Mesendoderm (in vitro differentiated cells): ENCODE measurements around the gene CEP68.

Experiments used
- DNase-seq: peaks from one replicate; pipeline ENCODE4 v3.0.0; 2013
- H2AK5ac ChIP-seq: 2 replicates; pipeline ENCODE4 v1.6.1; 2013; ENCODE audit warnings: low read length, inconsistent platforms
- H2BK120ac ChIP-seq: 2 replicates; pipeline ENCODE4 v1.6.1; 2013; ENCODE audit warnings: low read depth, mild to moderate bottlenecking, low read length, moderate library complexity, mixed read lengths
- H2BK15ac ChIP-seq: replicated peaks from 2 replicates; pipeline ENCODE4 v1.6.1; 2013; ENCODE audit warnings: low read depth, mild to moderate bottlenecking, moderate library complexity
- H2BK5ac ChIP-seq: 2 replicates; pipeline ENCODE4 v1.6.1; 2013; ENCODE audit warnings: low read length, inconsistent platforms
- H3K18ac ChIP-seq: 2 replicates; pipeline ENCODE4 v1.6.1; 2013; ENCODE audit warnings: mild to moderate bottlenecking, low read length, mixed read lengths
- H3K23ac ChIP-seq: one replicate; pipeline ENCODE4 v1.6.1; 2013; ENCODE audit warnings: low read length
- H3K27ac ChIP-seq: 2 replicates; pipeline ENCODE4 v1.5.1; 2013; ENCODE audit warnings: low read depth, mild to moderate bottlenecking, inconsistent platforms, low read length, moderate library complexity
- H3K27me3 ChIP-seq: 2 replicates; pipeline ENCODE4 v1.6.1; 2013; ENCODE audit warnings: low read length, control low read depth, mild to moderate bottlenecking, inconsistent platforms; ENCODE audit not compliant: insufficient read depth, poor library complexity
- H3K36me3 ChIP-seq: 2 replicates; pipeline ENCODE4 v1.6.1; 2013; ENCODE audit warnings: low read length, inconsistent platforms; ENCODE audit not compliant: control insufficient read depth, insufficient read depth
- H3K4ac ChIP-seq: one replicate; pipeline ENCODE4 v1.6.1; 2013; ENCODE audit warnings: low read depth, mild to moderate bottlenecking, low read length, moderate library complexity
- H3K4me1 ChIP-seq: 2 replicates; pipeline ENCODE4 v1.6.1; 2013; ENCODE audit warnings: low read depth, low read length, inconsistent platforms; ENCODE audit not compliant: control insufficient read depth
- H3K4me2 ChIP-seq: 2 replicates; pipeline ENCODE4 v1.6.1; 2013; ENCODE audit warnings: low read length
- H3K4me3 ChIP-seq: 2 replicates; pipeline ENCODE4 v1.5.1; 2013; ENCODE audit warnings: mild to moderate bottlenecking, low read length
- H3K56ac ChIP-seq: one replicate; pipeline ENCODE4 v1.6.1; 2013; ENCODE audit warnings: low read length
- H3K79me1 ChIP-seq: 2 replicates; pipeline ENCODE4 v1.6.1; 2013; ENCODE audit warnings: low read length, inconsistent platforms
- H3K79me2 ChIP-seq: 2 replicates; pipeline ENCODE4 v1.6.1; 2013; ENCODE audit warnings: mild to moderate bottlenecking, low read length; ENCODE audit not compliant: control insufficient read depth, insufficient read depth
- H3K9ac ChIP-seq: 2 replicates; pipeline ENCODE4 v1.6.1; 2013; ENCODE audit warnings: low read length, inconsistent platforms
- H4K5ac ChIP-seq: one replicate; pipeline ENCODE4 v1.6.1; 2013; ENCODE audit warnings: low read length
- H4K8ac ChIP-seq: one replicate; pipeline ENCODE4 v1.6.1; 2013; ENCODE audit warnings: low read depth, mild to moderate bottlenecking, control low read depth, low read length, moderate library complexity
- WGBS: extraction: QIAGEN DNeasy Blood & Tissue Kit; methylation state at CpG from one replicate; pipeline ENCODE4 v1.1.7; 2013; ENCODE audit warnings: low lambda C conversion rate, missing lambda C conversion rate; ENCODE audit not compliant: insufficient coverage; ENCODE audit errors: extremely low coverage; 5-methylcytosine and 5-hydroxymethylcytosine counted together

CEP68 gene

GRCh38 chr2:65103013-65103715 lies 46.9 kb downstream of the CEP68 start:
- H3K4me3 ChIP-seq: no peak overlapping the region
- H3K79me2 ChIP-seq: peaks cover 13% of the 10 kb centered on the region
- H3K18ac ChIP-seq: no peak overlapping the region
- no CpG with 5 or more reads among the region's 6 CpGs for WGBS
- H4K8ac ChIP-seq: no peak overlapping the region
- no peak for DNase-seq
- H3K4me1 ChIP-seq: no peaks in the 10 kb centered on the region
- H4K5ac ChIP-seq: no peak overlapping the region
- no peak overlapping the region for H3K9ac ChIP-seq
- no peak overlapping the region for H3K56ac ChIP-seq
- no peaks in the 10 kb centered on the region for H3K27me3 ChIP-seq
- H3K4ac ChIP-seq: no peak overlapping the region
- H3K4me2 ChIP-seq: no peak overlapping the region
- peaks cover 9% of the 10 kb centered on the region for H3K79me1 ChIP-seq
- no peak overlapping the region for H2BK5ac ChIP-seq
- H2BK15ac ChIP-seq: no peak overlapping the region
- no peak overlapping the region for H2AK5ac ChIP-seq
- H3K36me3 ChIP-seq: peaks cover 3% of the 10 kb centered on the region
- no peak overlapping the region for H3K23ac ChIP-seq
- no peak overlapping the region for H3K27ac ChIP-seq
- H2BK120ac ChIP-seq: no peak overlapping the region

GRCh38 chr2:65107530-65107929 lies 51.3 kb downstream of the CEP68 start:
- no peak overlapping the region for H3K56ac ChIP-seq
- no peak overlapping the region for H4K5ac ChIP-seq
- peaks cover 2% of the 10 kb centered on the region for H3K36me3 ChIP-seq
- H3K27me3 ChIP-seq: no peaks in the 10 kb centered on the region
- H3K4me1 ChIP-seq: no peaks in the 10 kb centered on the region
- H2BK15ac ChIP-seq: no peak overlapping the region
- no peak overlapping the region for H2BK5ac ChIP-seq
- no peak overlapping the region for H3K4me2 ChIP-seq
- DNase-seq: no peak
- no CpG with 5 or more reads among the region's 5 CpGs for WGBS
- H4K8ac ChIP-seq: no peak overlapping the region
- no peak overlapping the region for H3K4ac ChIP-seq
- no peak overlapping the region for H3K9ac ChIP-seq
- no peak overlapping the region for H3K4me3 ChIP-seq
- H3K27ac ChIP-seq: no peak overlapping the region
- H3K79me1 ChIP-seq: peaks cover 8% of the 10 kb centered on the region
- no peak overlapping the region for H3K23ac ChIP-seq
- H2AK5ac ChIP-seq: no peak overlapping the region
- H2BK120ac ChIP-seq: no peak overlapping the region
- no peak overlapping the region for H3K18ac ChIP-seq
- H3K79me2 ChIP-seq: peaks cover 33% of the 10 kb centered on the region

- no peak for DNase-seq
- H3K4me2 ChIP-seq: no peak overlapping the region
- H2BK15ac ChIP-seq: no peak overlapping the region
- H3K9ac ChIP-seq: no peak overlapping the region
- no peak overlapping the region for H2AK5ac ChIP-seq
- no peak overlapping the region for H4K5ac ChIP-seq
- H3K4ac ChIP-seq: no peak overlapping the region
- WGBS: no CpG with 5 or more reads among the region's 6 CpGs
- H3K27ac ChIP-seq: no peak overlapping the region
- no peaks in the 10 kb centered on the region for H3K4me1 ChIP-seq
- H3K79me1 ChIP-seq: peaks cover 10% of the 10 kb centered on the region
- no peak overlapping the region for H4K8ac ChIP-seq
- H3K27me3 ChIP-seq: no peaks in the 10 kb centered on the region
- H3K23ac ChIP-seq: no peak overlapping the region
- no peak overlapping the region for H3K4me3 ChIP-seq
- peaks cover 42% of the 10 kb centered on the region for H3K79me2 ChIP-seq
- no peak overlapping the region for H2BK5ac ChIP-seq
- H2BK120ac ChIP-seq: no peak overlapping the region
- H3K18ac ChIP-seq: no peak overlapping the region
- H3K56ac ChIP-seq: no peak overlapping the region
- H3K36me3 ChIP-seq: peaks cover 2% of the 10 kb centered on the region
Observed at GRCh38 chr2:65108780-65109179, 52.6 kb downstream of the CEP68 start.

GRCh38 chr2:65112633-65113032 lies 56.4 kb downstream of the CEP68 start:
- peaks cover 2% of the 10 kb centered on the region for H3K4me1 ChIP-seq

GRCh38 chr2:65113229-65113628 lies 57.0 kb downstream of the CEP68 start:
- peaks cover 59% of the 10 kb centered on the region for H3K79me2 ChIP-seq
- no peak overlapping the region for H3K27ac ChIP-seq
- no peak overlapping the region for H4K8ac ChIP-seq
- no peak overlapping the region for H2BK5ac ChIP-seq
- H3K4me2 ChIP-seq: no peak overlapping the region
- H2BK15ac ChIP-seq: no peak overlapping the region
- no peak overlapping the region for H3K56ac ChIP-seq
- H3K4ac ChIP-seq: no peak overlapping the region
- no peak for DNase-seq
- no peak overlapping the region for H3K4me3 ChIP-seq
- no peak overlapping the region for H3K18ac ChIP-seq
- H2AK5ac ChIP-seq: no peak overlapping the region
- no peak overlapping the region for H3K23ac ChIP-seq
- peaks cover 10% of the 10 kb centered on the region for H3K79me1 ChIP-seq
- H3K4me1 ChIP-seq: peaks cover 2% of the 10 kb centered on the region
- H3K36me3 ChIP-seq: no peaks in the 10 kb centered on the region
- no CpG with 5 or more reads among the region's 4 CpGs for WGBS
- no peak overlapping the region for H3K9ac ChIP-seq
- H4K5ac ChIP-seq: no peak overlapping the region
- no peaks in the 10 kb centered on the region for H3K27me3 ChIP-seq
- H2BK120ac ChIP-seq: no peak overlapping the region

More at GRCh38 chr2:65112633-65113032, 56.4 kb downstream of the CEP68 start:
- Histone ChIP-seq H4K8ac (no peak overlapping the region), H3K36me3 (no peaks in the 10 kb centered on the region), H3K4ac (no peak overlapping the region), H3K4me2 (no peak overlapping the region), H3K27me3 (no peaks in the 10 kb centered on the region), H3K18ac (no peak overlapping the region), H3K79me2 (peaks cover 57% of the 10 kb centered on the region), H3K27ac (no peak overlapping the region), H3K4me3 (no peak overlapping the region), H2BK5ac (no peak overlapping the region), H3K56ac (no peak overlapping the region), H4K5ac (no peak overlapping the region), H3K79me1 (peaks cover 11% of the 10 kb centered on the region), H2BK120ac (no peak overlapping the region), H3K9ac (no peak overlapping the region), H2BK15ac (no peak overlapping the region), H3K23ac (no peak overlapping the region), H2AK5ac (no peak overlapping the region)
- no CpG with 5 or more reads among the region's 3 CpGs for WGBS
- DNase-seq: no peak

- Histone ChIP-seq H4K5ac (no peak overlapping the region), H3K27ac (no peak overlapping the region), H3K4me3 (no peak overlapping the region), H3K56ac (no peak overlapping the region), H3K18ac (no peak overlapping the region), H2BK5ac (no peak overlapping the region), H2BK120ac (no peak overlapping the region), H2BK15ac (no peak overlapping the region), H3K9ac (no peak overlapping the region), H3K4me1 (peaks cover 2% of the 10 kb centered on the region), H3K4ac (no peak overlapping the region), H3K79me1 (peaks cover 10% of the 10 kb centered on the region), H2AK5ac (no peak overlapping the region), H4K8ac (no peak overlapping the region), H3K23ac (no peak overlapping the region), H3K36me3 (no peaks in the 10 kb centered on the region), H3K4me2 (no peak overlapping the region), H3K79me2 (peaks cover 59% of the 10 kb centered on the region), H3K27me3 (no peaks in the 10 kb centered on the region)
- no peak for DNase-seq
- no CpG with 5 or more reads among the region's 2 CpGs for WGBS
Observed at GRCh38 chr2:65113816-65114215, 57.6 kb downstream of the CEP68 start.
